ENCODE measurements around the gene ABCC1. TPM values are rescaled to one million over a fixed set of nuclear protein-coding genes. Genes with fewer than 3 reads are reported as not detected.

Gene ABCC1
- polyA plus RNA-seq, 1 of the 3 experiments (the other 2 are of a cell fraction): 23.7 TPM

- no peak overlapping the region for H3K4me3 ChIP-seq (ENCODE audit: low read depth in 2 of 2, low read length in 1 of 2)
- H3K9me3 ChIP-seq: no peaks in the 10 kb centered on the region
- no peaks in the 10 kb centered on the region for H3K9me2 ChIP-seq
- no peak for DNase-seq
- WGBS (ENCODE audit: low lambda C conversion rate): 96% methylated on average over 7 of the region's 7 CpGs
- ChIA-PET CTCF (interaction anchor here (1.7 kb wide), 1 partner anchor 13 kb away, joined by 4 read pairs; no protein-coding TSS in a partner anchor), POLR2A (no interaction called here)
- TF ChIP-seq ELF1 (IDR thresholded peaks at IDR 0.05) (no peak), YY1 (IDR thresholded peaks at IDR 0.05; ENCODE audit: low read depth) (no peak), RXRA (IDR thresholded peaks at IDR 0.05; ENCODE audit: borderline replicate concordance, low read depth) (no peak), EZH2phosphoT487 (IDR thresholded peaks at IDR 0.05; ENCODE audit: borderline replicate concordance, low read depth) (no peak), SIN3A (IDR thresholded peaks at IDR 0.05; ENCODE audit: borderline replicate concordance, low read depth, low read length) (no peak)
- H3K27ac ChIP-seq (ENCODE audit: low read depth in 2 of 2, low read length in 1 of 2): no peak overlapping the region
- H3K36me3 ChIP-seq (replicated peaks in 1 of 2; ENCODE audit: control insufficient read depth in 1 of 2, insufficient read depth in 2 of 2, low read length in 1 of 2): peaks cover 32 to 36% of the 10 kb centered on the region in 2 experiments
- no peaks in the 10 kb centered on the region for H4K20me1 ChIP-seq (ENCODE audit: insufficient read depth)
- peaks cover 0 to 6% of the 10 kb centered on the region in 2 experiments; a peak in 1 of 4 replicates for H3K4me1 ChIP-seq (ENCODE audit: control insufficient read depth in 1 of 2, insufficient read depth in 2 of 2, low read depth in 1 of 2, low read length in 1 of 2)
- no peaks in the 10 kb centered on the region for H3K79me2 ChIP-seq (ENCODE audit: insufficient read depth)
- H3K9ac ChIP-seq: no peak overlapping the region
- no peaks in the 10 kb centered on the region for H3K27me3 ChIP-seq (ENCODE audit: insufficient read depth)
- no peak overlapping the region for H3K4me2 ChIP-seq
- H3F3A ChIP-seq (replicated peaks; ENCODE audit: insufficient read depth): peaks cover 3% of the 10 kb centered on the region
- H2AFZ ChIP-seq (ENCODE audit: low read depth): no peak overlapping the region
These were observed 190.4 kb downstream of the ABCC1 start for GRCh38 chr16:16139806-16140205.

DNA sequence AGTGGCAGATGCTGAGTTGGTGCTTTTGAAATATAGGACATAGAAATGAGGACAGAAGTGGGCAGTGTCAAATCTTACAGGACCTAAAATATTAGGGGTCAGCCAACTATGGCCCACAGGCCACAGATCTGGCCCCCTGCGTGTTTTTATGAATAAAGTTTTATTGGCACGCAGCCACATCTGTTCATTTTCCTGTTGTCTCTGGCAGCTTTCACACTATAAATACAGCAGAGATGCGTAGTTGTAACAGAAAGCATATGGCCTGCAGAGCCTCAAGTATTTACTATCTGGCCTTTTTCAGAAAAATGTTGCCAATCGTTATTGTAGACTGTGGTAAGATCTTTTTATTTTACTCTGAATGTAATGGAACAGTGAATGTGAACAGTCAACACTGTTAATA, 191.1 kb downstream of the ABCC1 start:
- Histone ChIP-seq H3K79me2 (ENCODE audit: insufficient read depth) (no peaks in the 10 kb centered on the region), H3K27ac (ENCODE audit: low read depth in 2 of 2, low read length in 1 of 2) (no peak overlapping the region), H3K9ac (no peak overlapping the region), H3K9me2 (no peaks in the 10 kb centered on the region), H2AFZ (ENCODE audit: low read depth) (no peak overlapping the region), H3K9me3 (no peaks in the 10 kb centered on the region), H3K4me1 (ENCODE audit: control insufficient read depth in 1 of 2, insufficient read depth in 2 of 2, low read depth in 1 of 2, low read length in 1 of 2) (peaks cover 0 to 10% of the 10 kb centered on the region in 2 experiments; a peak in 1 of 4 replicates), H3K36me3 (replicated peaks in 1 of 2; ENCODE audit: control insufficient read depth in 1 of 2, insufficient read depth in 2 of 2, low read length in 1 of 2) (peaks cover 32 to 39% of the 10 kb centered on the region in 2 experiments), H4K20me1 (ENCODE audit: insufficient read depth) (no peaks in the 10 kb centered on the region), H3F3A (replicated peaks; ENCODE audit: insufficient read depth) (peaks cover 3% of the 10 kb centered on the region), H3K4me3 (ENCODE audit: low read depth in 2 of 2, low read length in 1 of 2) (no peak overlapping the region), H3K27me3 (ENCODE audit: insufficient read depth) (no peaks in the 10 kb centered on the region), H3K4me2 (no peak overlapping the region)
- CTCF ChIA-PET: interaction anchor here (0.8 to 1.7 kb wide), 2 partner anchors 13 to 19 kb away, joined by 3 to 4 read pairs; no protein-coding TSS in a partner anchor
- 92% methylated on average over 4 of the region's 4 CpGs for WGBS (ENCODE audit: low lambda C conversion rate)
- DNase-seq: no peak
- POLR2A ChIA-PET: interaction anchor here (0.6 kb wide), 1 partner anchor 1129 kb away, joined by 3 read pairs; no protein-coding TSS in a partner anchor
- no peak for TF ChIP-seq MEF2A (IDR thresholded peaks at IDR 0.05; ENCODE audit: borderline replicate concordance, low read depth)

DNA sequence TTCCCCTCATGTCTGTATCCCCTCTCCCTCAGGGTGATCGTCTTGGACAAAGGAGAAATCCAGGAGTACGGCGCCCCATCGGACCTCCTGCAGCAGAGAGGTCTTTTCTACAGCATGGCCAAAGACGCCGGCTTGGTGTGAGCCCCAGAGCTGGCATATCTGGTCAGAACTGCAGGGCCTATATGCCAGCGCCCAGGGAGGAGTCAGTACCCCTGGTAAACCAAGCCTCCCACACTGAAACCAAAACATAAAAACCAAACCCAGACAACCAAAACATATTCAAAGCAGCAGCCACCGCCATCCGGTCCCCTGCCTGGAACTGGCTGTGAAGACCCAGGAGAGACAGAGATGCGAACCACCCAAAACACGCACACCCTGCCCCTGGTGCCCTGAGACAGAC, 191.7 kb downstream of the ABCC1 start:
- H3K79me2 ChIP-seq (ENCODE audit: insufficient read depth): no peaks in the 10 kb centered on the region
- H3K4me2 ChIP-seq: no peak overlapping the region
- no peak for DNase-seq
- no peak overlapping the region for H3K27ac ChIP-seq (ENCODE audit: low read depth in 2 of 2, low read length in 1 of 2)
- H3K9ac ChIP-seq: no peak overlapping the region
- H3F3A ChIP-seq (replicated peaks; ENCODE audit: insufficient read depth): peaks cover 3% of the 10 kb centered on the region
- no peaks in the 10 kb centered on the region for H3K27me3 ChIP-seq (ENCODE audit: insufficient read depth)
- 95% methylated on average over 6 of the region's 11 CpGs for WGBS (ENCODE audit: low lambda C conversion rate)
- no peak overlapping the region for H2AFZ ChIP-seq (ENCODE audit: low read depth)
- peaks cover 0 to 16% of the 10 kb centered on the region in 2 experiments; a peak in 1 of 4 replicates for H3K4me1 ChIP-seq (ENCODE audit: control insufficient read depth in 1 of 2, insufficient read depth in 2 of 2, low read depth in 1 of 2, low read length in 1 of 2)
- H3K4me3 ChIP-seq (ENCODE audit: low read depth in 2 of 2, low read length in 1 of 2): no peak overlapping the region
- H3K36me3 ChIP-seq (replicated peaks in 1 of 2; ENCODE audit: control insufficient read depth in 1 of 2, insufficient read depth in 2 of 2, low read length in 1 of 2): peaks cover 29 to 39% of the 10 kb centered on the region in 2 experiments
- no peaks in the 10 kb centered on the region for H3K9me3 ChIP-seq
- TF ChIP-seq SMC3 (IDR thresholded peaks at IDR 0.05; ENCODE audit: low read depth, low read length) (no peak), RXRA (IDR thresholded peaks at IDR 0.05; ENCODE audit: borderline replicate concordance, low read depth) (no peak), SIN3A (IDR thresholded peaks at IDR 0.05; ENCODE audit: borderline replicate concordance, low read depth, low read length) (no peak), NFIC (IDR thresholded peaks at IDR 0.05; ENCODE audit: borderline replicate concordance) (no peak), JUND (IDR thresholded peaks at IDR 0.05) (no peak), ZBTB33 (IDR thresholded peaks at IDR 0.05; ENCODE audit: borderline replicate concordance, low read depth) (no peak), USF1 (IDR thresholded peaks at IDR 0.05; ENCODE audit: borderline replicate concordance, low read depth) (no peak), GATA2 (CRISPR knock-in tag; IDR thresholded peaks at IDR 0.05) (no peak), ELF1 (IDR thresholded peaks at IDR 0.05) (no peak), POLR2AphosphoS5 (IDR thresholded peaks at IDR 0.05; ENCODE audit: low read depth, low read length) (no peak), RAD21 (IDR thresholded peaks at IDR 0.05; ENCODE audit: low read length) (no peak), EZH2phosphoT487 (IDR thresholded peaks at IDR 0.05; ENCODE audit: borderline replicate concordance, low read depth) (no peak), MAX (IDR thresholded peaks at IDR 0.05; ENCODE audit: low read depth) (no peak)
- ChIA-PET CTCF (interaction anchor here (0.8 to 1.7 kb wide), 2 partner anchors 14 to 19 kb away, joined by 3 to 4 read pairs; no protein-coding TSS in a partner anchor), POLR2A (interaction anchor here (0.6 kb wide), 1 partner anchor 1129 kb away, joined by 3 read pairs; no protein-coding TSS in a partner anchor)
- H3K9me2 ChIP-seq: no peaks in the 10 kb centered on the region
- no peaks in the 10 kb centered on the region for H4K20me1 ChIP-seq (ENCODE audit: insufficient read depth)

All from SK-N-SH (cell line).